GM19455 (cell line): ENCODE data around the gene ABCA6.
A peak's percentile ranks its signal among the peaks of the same experiment; 100 is the strongest.

ENCODE experiments used
- ATAC-seq: cut with Tn5 transposase; IDR thresholded peaks from one replicate; pipeline ENCODE4 v1.9.1; 2021; ENCODE audit not compliant: unreplicated experiment

The ABCA6 gene

GRCh38 chr17:69142175-69142802, 594 bp upstream of the ABCA6 start:
- ATAC-seq: no peak

GRCh38 chr17:69134112-69134511, 7.6 kb downstream of the ABCA6 start:
- no peak for ATAC-seq

GRCh38 chr17:69130627-69131296, 10.9 kb downstream of the ABCA6 start:
- ATAC-seq: no peak

- ATAC-seq: no peak
Measured at GRCh38 chr17:69123626-69124025, 18.1 kb downstream of the ABCA6 start.

- no peak for ATAC-seq
Measured at GRCh38 chr17:69122065-69122464, 19.6 kb downstream of the ABCA6 start.

GRCh38 chr17:69117855-69118784, 23.6 kb downstream of the ABCA6 start:
- peak; percentile 53 for ATAC-seq

- no peak for ATAC-seq
Measured at GRCh38 chr17:69111794-69112193, 29.9 kb downstream of the ABCA6 start.

- ATAC-seq: no peak
Measured at GRCh38 chr17:69105907-69106730, 35.6 kb downstream of the ABCA6 start.

GRCh38 chr17:69103557-69104233, 38.0 kb downstream of the ABCA6 start:
- ATAC-seq: no peak

GRCh38 chr17:69098625-69099024, 43.1 kb downstream of the ABCA6 start:
- no peak for ATAC-seq

- no peak for ATAC-seq
Measured at GRCh38 chr17:69096541-69096940, 45.2 kb downstream of the ABCA6 start.

- ATAC-seq: no peak
Measured at GRCh38 chr17:69093995-69094394, 47.7 kb downstream of the ABCA6 start.

GRCh38 chr17:69093279-69093789, 48.4 kb downstream of the ABCA6 start:
- ATAC-seq: no peak

GRCh38 chr17:69090365-69090764, 51.3 kb downstream of the ABCA6 start:
- no peak for ATAC-seq

- ATAC-seq: no peak
Measured at GRCh38 chr17:69088643-69089200, 53.0 kb downstream of the ABCA6 start.

GRCh38 chr17:69086641-69087040, 55.1 kb downstream of the ABCA6 start:
- no peak for ATAC-seq

- ATAC-seq: no peak
Measured at GRCh38 chr17:69084911-69085310, 56.8 kb downstream of the ABCA6 start.

- no peak for ATAC-seq
Measured at GRCh38 chr17:69082696-69083095, 59.0 kb downstream of the ABCA6 start.

GRCh38 chr17:69078864-69079263, 62.8 kb downstream of the ABCA6 start:
- ATAC-seq: no peak

GRCh38 chr17:69075823-69076222, 65.9 kb downstream of the ABCA6 start:
- ATAC-seq: no peak
